ENCODE results near the gene BCL2. TPM values are rescaled to one million over a fixed set of nuclear protein-coding genes. Genes with fewer than 3 reads are reported as not detected.
A peak's percentile ranks its signal among the peaks of the same experiment; 100 is the strongest.

The BCL2 gene
- total RNA-seq, 1 experiment from 2014 or later, result 2.6 TPM

GRCh38 chr18:63317982-63318888 lies 1.3 kb downstream of the BCL2 start (continued):
- TF ChIP-seq ZMAT4 (CRISPR knock-in tag; IDR thresholded peaks at IDR 0.05) (no peak), HMGXB4 (CRISPR knock-in tag; IDR thresholded peaks at IDR 0.05) (peak; percentile 97), OVOL2 (CRISPR knock-in tag; IDR thresholded peaks at IDR 0.05; ENCODE audit: borderline replicate concordance) (no peak)

- peak overlapping the region; percentile 70 for H3K4me3 Mint-ChIP-seq
- no peaks in the 10 kb centered on the region for H3K9me3 Mint-ChIP-seq
- DNase-seq (ENCODE audit: low spot score) (no peak), ATAC-seq (no peak)
- H3K27ac Mint-ChIP-seq, result no peak overlapping the region
- ChIA-PET POLR2A (interaction anchor here (0.9 to 1.2 kb wide), 2 partner anchors 24 to 242 kb away, joined by 3 to 4 read pairs; no protein-coding TSS in a partner anchor), CTCF (interaction anchor here (0.7 to 2.2 kb wide), 19 partner anchors 9 to 301 kb away, joined by 3 to 20 read pairs (median 4); partner anchors contain the start of gene SERPINB5)
- H3K36me3 Mint-ChIP-seq, result no peaks in the 10 kb centered on the region
- peaks cover 41% of the 10 kb centered on the region for H3K27me3 Mint-ChIP-seq (ENCODE audit: low read depth)
- no peak for TF ChIP-seq RORB (CRISPR knock-in tag; IDR thresholded peaks at IDR 0.05)
- TF ChIP-seq KAT7 (CRISPR knock-in tag; IDR thresholded peaks at IDR 0.05; ENCODE audit: borderline replicate concordance), result no peak
- no peak for TF ChIP-seq TEAD1 (CRISPR knock-in tag; IDR thresholded peaks at IDR 0.05)
- TF ChIP-seq FOXP4 (CRISPR knock-in tag; IDR thresholded peaks at IDR 0.05), result no peak
- H3K4me1 Mint-ChIP-seq, result peaks cover 18% of the 10 kb centered on the region
These were observed 2.0 kb downstream of the BCL2 start for GRCh38 chr18:63317556-63317946.

GRCh38 chr18:63316612-63317555 lies 2.7 kb downstream of the BCL2 start:
- ChIA-PET POLR2A (interaction anchor here (0.9 kb wide), 1 partner anchor 23 kb away, joined by 3 read pairs; no protein-coding TSS in a partner anchor), CTCF (interaction anchor here (1.2 to 1.8 kb wide), 3 partner anchors 11 to 301 kb away, joined by 3 to 15 read pairs (median 7); no protein-coding TSS in a partner anchor)
- no peaks in the 10 kb centered on the region for H3K36me3 Mint-ChIP-seq
- ATAC-seq (no peak), DNase-seq (ENCODE audit: low spot score) (no peak)
- H3K27ac Mint-ChIP-seq, result no peak overlapping the region
- H3K4me1 Mint-ChIP-seq, result peaks cover 16% of the 10 kb centered on the region
- H3K27me3 Mint-ChIP-seq (ENCODE audit: low read depth), result peaks cover 41% of the 10 kb centered on the region
- no peaks in the 10 kb centered on the region for H3K9me3 Mint-ChIP-seq
- TF ChIP-seq NR2C2 (CRISPR knock-in tag; IDR thresholded peaks at IDR 0.05), result no peak
- TF ChIP-seq CTCF (IDR thresholded peaks at IDR 0.05), result no peak
- TF ChIP-seq NFYB (CRISPR knock-in tag; conservative IDR thresholded peaks at IDR 0.05; ENCODE audit: low read depth), result no peak
- H3K4me3 Mint-ChIP-seq, result no peak overlapping the region

- Mint-ChIP-seq H3K4me1 (peaks cover 12% of the 10 kb centered on the region), H3K27ac (no peak overlapping the region), H3K27me3 (ENCODE audit: low read depth) (peaks cover 35% of the 10 kb centered on the region), H3K4me3 (no peak overlapping the region), H3K36me3 (no peaks in the 10 kb centered on the region), H3K9me3 (no peaks in the 10 kb centered on the region)
- ChIA-PET POLR2A (no interaction called here), CTCF (no interaction called here)
- DNase-seq (ENCODE audit: low spot score), result no peak
- no peak for ATAC-seq
- no peak for TF ChIP-seq CTCF (IDR thresholded peaks at IDR 0.05)
- no peak for TF ChIP-seq HMGA2 (CRISPR knock-in tag; IDR thresholded peaks at IDR 0.05)
- TF ChIP-seq ZNF532 (CRISPR knock-in tag; IDR thresholded peaks at IDR 0.05; ENCODE audit: borderline replicate concordance), result no peak
- no peak for TF ChIP-seq RORB (CRISPR knock-in tag; IDR thresholded peaks at IDR 0.05)
- no peak for TF ChIP-seq EMX1 (CRISPR knock-in tag; IDR thresholded peaks at IDR 0.05)
- TF ChIP-seq NFYB (CRISPR knock-in tag; conservative IDR thresholded peaks at IDR 0.05; ENCODE audit: low read depth), result no peak
These were observed 3.7 kb downstream of the BCL2 start for GRCh38 chr18:63315876-63316275.
